ENCODE measurements around the gene ZNF480. TPM values are rescaled to one million over a fixed set of nuclear protein-coding genes. Genes with fewer than 3 reads are reported as not detected.
"Not testable (repeated sequence)": the region's sequence is repeated elsewhere in the genome, so short reads cannot be mapped to it uniquely, and the experiment has no call there.

The ZNF480 gene
- polyA plus RNA-seq, 1 experiment, result 2.1 TPM

GRCh38 chr19:52286256-52286655 lies 10.7 kb upstream of the ZNF480 start:
- Histone ChIP-seq H3K27me3 (ENCODE audit: control insufficient read depth, insufficient read depth, low read length) (no peaks in the 10 kb centered on the region), H3K4me3 (ENCODE audit: low read depth, low read length) (no peak overlapping the region), H3K36me3 (ENCODE audit: control insufficient read depth, insufficient read depth, low read length) (peaks cover 25% of the 10 kb centered on the region)
- no peak for TF ChIP-seq CTCF (IDR thresholded peaks at IDR 0.05; ENCODE audit: insufficient read depth, low read depth, low read length)
- POLR2A ChIA-PET, result no interaction called here
- no peak for DNase-seq (ENCODE audit: low read depth)
- CTCF ChIA-PET, result no interaction called here

- DNase-seq (ENCODE audit: low read depth), result no peak
- ChIA-PET POLR2A (no interaction called here), CTCF (no interaction called here)
- Histone ChIP-seq H3K36me3 (ENCODE audit: control insufficient read depth, insufficient read depth, low read length) (peaks cover 6% of the 10 kb centered on the region), H3K27me3 (ENCODE audit: control insufficient read depth, insufficient read depth, low read length) (no peaks in the 10 kb centered on the region), H3K4me3 (ENCODE audit: low read depth, low read length) (no peak overlapping the region)
- TF ChIP-seq CTCF (IDR thresholded peaks at IDR 0.05; ENCODE audit: insufficient read depth, low read depth, low read length), result no peak
Measured at GRCh38 chr19:52291781-52292180, 5.2 kb upstream of the ZNF480 start.

GRCh38 chr19:52292946-52293345 lies 4.0 kb upstream of the ZNF480 start:
- CTCF ChIA-PET; POLR2A ChIA-PET; H3K27me3 ChIP-seq (ENCODE audit: control insufficient read depth, insufficient read depth, low read length); DNase-seq (ENCODE audit: low read depth); H3K36me3 ChIP-seq (ENCODE audit: control insufficient read depth, insufficient read depth, low read length); H3K4me3 ChIP-seq (ENCODE audit: low read depth, low read length): not testable (repeated sequence)

GRCh38 chr19:52296400-52296772 lies 583 bp upstream of the ZNF480 start:
- Histone ChIP-seq H3K27me3 (ENCODE audit: control insufficient read depth, insufficient read depth, low read length) (no peaks in the 10 kb centered on the region), H3K4me3 (ENCODE audit: low read depth, low read length) (peak overlapping the region; percentile 99), H3K36me3 (ENCODE audit: control insufficient read depth, insufficient read depth, low read length) (peaks cover 11% of the 10 kb centered on the region)
- TF ChIP-seq CTCF (IDR thresholded peaks at IDR 0.05; ENCODE audit: insufficient read depth, low read depth, low read length), result no peak
- no peak for DNase-seq (ENCODE audit: low read depth)
- ChIA-PET POLR2A (no interaction called here), CTCF (no interaction called here)

GRCh38 chr19:52297601-52298364 lies 814 bp downstream of the ZNF480 start:
- TF ChIP-seq CTCF (IDR thresholded peaks at IDR 0.05; ENCODE audit: insufficient read depth, low read depth, low read length), result no peak; the same call in 1 of the 2 replicates
- H3K36me3 ChIP-seq (ENCODE audit: control insufficient read depth, insufficient read depth, low read length), result peaks cover 10% of the 10 kb centered on the region
- DNase-seq (ENCODE audit: low read depth), result no peak
- ChIA-PET CTCF (no interaction called here), POLR2A (no interaction called here)
- H3K4me3 ChIP-seq (ENCODE audit: low read depth, low read length), result peak overlapping the region; percentile 99
- H3K27me3 ChIP-seq (ENCODE audit: control insufficient read depth, insufficient read depth, low read length), result no peaks in the 10 kb centered on the region

GRCh38 chr19:52307275-52307674 lies 10.3 kb downstream of the ZNF480 start:
- ChIA-PET POLR2A (no interaction called here), CTCF (no interaction called here)
- H3K36me3 ChIP-seq (ENCODE audit: control insufficient read depth, insufficient read depth, low read length), result peaks cover 9% of the 10 kb centered on the region
- no peak for TF ChIP-seq CTCF (IDR thresholded peaks at IDR 0.05; ENCODE audit: insufficient read depth, low read depth, low read length)
- no peak overlapping the region for H3K4me3 ChIP-seq (ENCODE audit: low read depth, low read length)
- no peaks in the 10 kb centered on the region for H3K27me3 ChIP-seq (ENCODE audit: control insufficient read depth, insufficient read depth, low read length)
- DNase-seq (ENCODE audit: low read depth), result no peak
